Caco-2 (cell line): ENCODE measurements around the gene CFAP221. TPM values are rescaled to one million over a fixed set of nuclear protein-coding genes. Genes with fewer than 3 reads are reported as not detected.

Source experiments
- BruUV-seq: library from RNA; stranded (reverse); fragments of 400-500 nt; replicated peaks from 2 replicates; lab custom pipeline; 2021; lab: Mats Ljungman, UMichigan
- CTCF ChIA-PET: fragments of 300-600 bp; sonication (Branson Sonifier 250); formaldehyde crosslinking; loops from one replicate; lab custom pipeline; 2022; ENCODE audit warnings: antibody characterized with exemption; lab: Charles Lee
- POLR2A ChIA-PET: fragments of 300-600 bp; sonication (Branson Sonifier 250); formaldehyde crosslinking; loops from one replicate; lab custom pipeline; 2022; ENCODE audit warnings: antibody characterized with exemption; lab: Charles Lee
- DNase-seq, 2 experiments: peaks; one replicate each; pipeline versions ENCODE4 v3.0.0 to v3.0.0-alpha.2; 2020 to 2022
- H3K27me3 ChIP-seq: replicated peaks from 2 replicates; pipeline ENCODE4 v1.6.0; 2011; ENCODE audit warnings: low read length; ENCODE audit not compliant: control insufficient read depth, insufficient read depth
- H3K36me3 ChIP-seq: 2 replicates; pipeline ENCODE4 v1.5.1; 2011; ENCODE audit warnings: low read length; ENCODE audit not compliant: control insufficient read depth, insufficient read depth
- H3K4me1 ChIP-seq: fragments of 250-450 bp; sonication (Bioruptor Pico); 2 replicates; pipeline ENCODE4 v1.5.1; 2020; ENCODE audit warnings: mild to moderate bottlenecking
- H3K4me3 ChIP-seq: 2 replicates; pipeline ENCODE4 v1.5.1; 2011; ENCODE audit warnings: low read depth, mild to moderate bottlenecking, control low read depth, low read length
- H3K9me3 ChIP-seq: fragments of 250-450 bp; sonication (Bioruptor Pico); 2 replicates; pipeline ENCODE4 v1.5.1; 2020; ENCODE audit warnings: mild to moderate bottlenecking, moderate library complexity
- H3K27ac Mint-ChIP-seq: one replicate; pipeline ENCODE4 v1.8.0; 2022; ENCODE audit warnings: mixed read lengths; ENCODE audit not compliant: unreplicated experiment
- H3K27me3 Mint-ChIP-seq: one replicate; pipeline ENCODE4 v1.8.0; 2022; ENCODE audit warnings: mixed read lengths; ENCODE audit not compliant: insufficient read depth, unreplicated experiment
- H3K36me3 Mint-ChIP-seq: one replicate; pipeline ENCODE4 v1.8.0; 2022; ENCODE audit warnings: mild to moderate bottlenecking, mixed read lengths; ENCODE audit not compliant: insufficient read depth, unreplicated experiment
- H3K4me1 Mint-ChIP-seq: one replicate; pipeline ENCODE4 v1.8.0; 2022; ENCODE audit warnings: low read depth, mixed read lengths; ENCODE audit not compliant: unreplicated experiment
- H3K4me3 Mint-ChIP-seq: one replicate; pipeline ENCODE4 v1.8.0; 2022; ENCODE audit warnings: mild to moderate bottlenecking, moderate library complexity, mixed read lengths; ENCODE audit not compliant: unreplicated experiment
- H3K9me3 Mint-ChIP-seq: one replicate; pipeline ENCODE4 v1.8.0; 2022; ENCODE audit warnings: mixed read lengths; ENCODE audit not compliant: unreplicated experiment
- CTCF ChIP-seq, 2 experiments: fragments of 200-600 bp in 1 of 2; IDR thresholded peaks; 1 replicate in 1 of 2; 2 replicates in 1 of 2; pipeline versions ENCODE4 v1.5.1 to v1.8.0; 2011 to 2022; ENCODE audit warnings: antibody characterized with exemption in 1 of 2, control low read depth in 1 of 2, inconsistent platforms in 1 of 2, low read depth in 1 of 2, low read length in 1 of 2, mild to moderate bottlenecking in 1 of 2, moderate library complexity in 1 of 2; ENCODE audit not compliant: insufficient read depth in 1 of 2, severe bottlenecking in 1 of 2, unreplicated experiment in 1 of 2
- intact Hi-C: fragments of 100-400 bp; cut with micrococcal nuclease; formaldehyde crosslinking; loops from one replicate; pipeline ENCODE4 v1.10.0; 2022; ENCODE audit not compliant: unreplicated experiment
- total RNA-seq: library from RNA; stranded (reverse); gene quantifications from 2 replicates; pipeline ENCODE4 v1.2.3, GENCODE V29; 2022

Gene CFAP221
- total RNA-seq, 1 experiment from 2014 or later = not detected

- Mint-ChIP-seq H3K27me3 (no peaks in the 10 kb centered on the region), H3K4me1 (no peaks in the 10 kb centered on the region), H3K4me3 (no peak overlapping the region), H3K27ac (no peak overlapping the region), H3K36me3 (peaks cover 23% of the 10 kb centered on the region), H3K9me3 (no peaks in the 10 kb centered on the region)
- no peaks in the 10 kb centered on the region for H3K27me3 ChIP-seq
- H3K9me3 ChIP-seq = no peaks in the 10 kb centered on the region
- no peaks in the 10 kb centered on the region; the same call in 1 of the 2 replicates for H3K36me3 ChIP-seq
- 0 out of 2 replicates have a peak, but pooled peaks cover 4% of the 10 kb centered on the region for H3K4me1 ChIP-seq
- no peak for TF ChIP-seq CTCF (IDR thresholded peaks at IDR 0.05; ENCODE audit: insufficient read depth in 1 of 2, low read depth in 1 of 2, low read length in 1 of 2, severe bottlenecking in 1 of 2, unreplicated experiment in 1 of 2)
- H3K4me3 ChIP-seq = no peak overlapping the region
- ChIA-PET CTCF (no interaction called here), POLR2A (no interaction called here)
- intact Hi-C loops = no loop called here
- DNase-seq = peak in 1 of 2 experiments; percentile 34
- no TSS peak for BruUV-seq
Measured at GRCh38 chr2:119683074-119683712, 138.9 kb downstream of the CFAP221 start.

- Mint-ChIP-seq H3K36me3 (peaks cover 20% of the 10 kb centered on the region), H3K9me3 (no peaks in the 10 kb centered on the region), H3K4me1 (no peaks in the 10 kb centered on the region), H3K27ac (no peak overlapping the region), H3K4me3 (no peak overlapping the region), H3K27me3 (no peaks in the 10 kb centered on the region)
- Histone ChIP-seq H3K36me3 (no peaks in the 10 kb centered on the region; the same call in 1 of the 2 replicates), H3K27me3 (no peaks in the 10 kb centered on the region), H3K9me3 (no peaks in the 10 kb centered on the region), H3K4me1 (0 out of 2 replicates have a peak, but pooled peaks cover 4% of the 10 kb centered on the region), H3K4me3 (no peak overlapping the region)
- ChIA-PET POLR2A (no interaction called here), CTCF (no interaction called here)
- intact Hi-C loops = no loop called here
- no TSS peak for BruUV-seq
- DNase-seq = no peak
- no peak for TF ChIP-seq CTCF (IDR thresholded peaks at IDR 0.05; ENCODE audit: insufficient read depth in 1 of 2, low read depth in 1 of 2, low read length in 1 of 2, severe bottlenecking in 1 of 2, unreplicated experiment in 1 of 2)
Measured at GRCh38 chr2:119683713-119684443, 139.6 kb downstream of the CFAP221 start.

DNA sequence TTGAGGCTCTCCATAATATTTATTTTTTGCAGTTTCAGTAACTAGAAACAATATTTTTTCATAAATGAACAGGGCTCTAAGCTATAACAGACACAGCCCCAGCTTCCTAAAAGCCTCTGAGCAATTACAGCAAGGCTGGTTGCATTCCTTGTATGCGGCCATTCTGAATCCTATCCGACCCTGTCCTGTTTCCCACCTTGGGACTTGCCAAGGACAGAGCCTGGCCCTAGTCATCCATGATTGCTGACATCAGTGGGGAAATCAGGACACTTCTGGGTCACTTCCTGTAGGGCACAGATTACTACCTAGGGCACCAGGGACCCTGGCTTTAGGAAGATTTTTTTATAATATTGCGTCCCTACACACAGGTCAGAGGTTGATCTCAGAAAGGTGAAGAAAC, 140.3 kb downstream of the CFAP221 start:
- TF ChIP-seq CTCF (IDR thresholded peaks at IDR 0.05; ENCODE audit: insufficient read depth in 1 of 2, low read depth in 1 of 2, low read length in 1 of 2, severe bottlenecking in 1 of 2, unreplicated experiment in 1 of 2) = no peak
- ChIA-PET POLR2A (no interaction called here), CTCF (no interaction called here)
- H3K4me3 ChIP-seq = no peak overlapping the region
- Mint-ChIP-seq H3K36me3 (peaks cover 20% of the 10 kb centered on the region), H3K4me1 (no peaks in the 10 kb centered on the region), H3K27me3 (no peaks in the 10 kb centered on the region), H3K9me3 (no peaks in the 10 kb centered on the region), H3K27ac (no peak overlapping the region), H3K4me3 (no peak overlapping the region)
- no peak for DNase-seq
- intact Hi-C loops = no loop called here
- H3K9me3 ChIP-seq = no peaks in the 10 kb centered on the region
- no TSS peak for BruUV-seq
- H3K36me3 ChIP-seq = no peaks in the 10 kb centered on the region; the same call in 1 of the 2 replicates
- H3K27me3 ChIP-seq = no peaks in the 10 kb centered on the region
- H3K4me1 ChIP-seq = 0 out of 2 replicates have a peak, but pooled peaks cover 4% of the 10 kb centered on the region
